Measurements from ENCODE around the gene TMEM273. TPM values are rescaled to one million over a fixed set of nuclear protein-coding genes. Genes with fewer than 3 reads are reported as not detected.
A peak's percentile ranks its signal among the peaks of the same experiment; 100 is the strongest.

The TMEM273 gene, protein sequence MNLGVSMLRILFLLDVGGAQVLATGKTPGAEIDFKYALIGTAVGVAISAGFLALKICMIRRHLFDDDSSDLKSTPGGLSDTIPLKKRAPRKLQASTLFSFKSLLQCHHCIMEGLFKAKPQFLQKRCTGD
- total RNA-seq (ENCODE audit: insufficient read depth, low replicate concordance) = 1.4 TPM

DNA sequence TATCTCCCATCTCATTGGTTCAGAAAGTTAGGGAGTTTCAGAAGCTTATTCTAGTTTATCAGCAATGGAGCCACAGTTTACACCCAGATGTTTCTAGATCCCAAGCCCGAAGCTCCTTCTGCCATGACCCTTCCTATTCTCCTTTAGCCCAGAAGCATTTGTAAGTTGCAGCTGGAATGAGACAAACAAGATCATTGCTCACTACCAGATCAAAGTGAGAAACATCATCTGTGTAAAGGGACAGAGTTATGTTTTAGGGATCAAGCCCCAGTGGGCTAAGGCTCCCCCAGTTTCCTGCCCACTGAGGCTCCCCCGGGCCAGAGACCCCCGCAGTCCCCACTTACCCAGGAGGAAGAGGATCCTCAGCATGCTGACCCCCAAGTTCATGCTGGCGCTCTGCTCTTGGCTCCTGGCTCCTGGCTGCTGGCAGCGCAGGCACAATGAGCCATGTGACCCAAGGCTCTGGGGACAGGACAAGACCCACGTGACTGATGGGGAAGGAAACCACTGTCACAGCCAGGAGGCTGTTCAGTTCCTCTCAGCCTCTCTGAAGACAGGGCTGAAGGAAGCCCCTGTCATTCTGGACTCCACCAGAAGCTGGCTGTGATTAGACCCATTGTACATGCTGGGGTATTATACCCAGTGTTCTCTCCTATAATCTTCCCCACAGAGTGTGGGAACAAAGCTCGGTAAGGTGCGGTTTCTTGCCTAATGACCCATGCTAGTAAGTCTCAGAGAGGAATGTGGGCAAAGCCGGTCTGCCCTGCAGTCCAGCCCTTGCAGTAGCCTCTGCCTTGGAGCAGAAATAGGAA is at the start of gene TMEM273:
TSS of gene TMEM273 (minus strand) at position 442 of the 812 bp plus-strand sequence. CDS start at position 387, 55 bp downstream.
- DNase-seq (ENCODE audit: low spot score) = peak; percentile 42

DNA sequence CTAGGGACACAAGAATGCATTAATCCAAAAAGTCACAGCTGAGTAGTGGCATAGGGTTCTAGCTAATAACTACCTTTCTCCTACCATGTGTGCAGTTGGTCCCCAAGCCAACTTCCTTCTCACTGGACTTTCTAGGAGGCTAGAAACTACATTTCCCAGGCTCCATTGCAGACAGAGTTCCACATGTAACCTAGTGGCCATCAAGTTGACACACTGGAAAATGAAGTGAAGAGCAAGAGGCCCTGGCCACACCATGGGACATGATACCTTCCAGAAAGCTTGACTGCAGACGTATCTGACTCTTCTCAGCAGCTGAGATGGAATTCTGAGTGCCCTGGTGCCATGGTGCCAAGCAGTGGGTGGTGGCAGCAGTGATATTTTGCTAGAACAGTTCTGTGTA is 49.8 kb upstream of the TMEM273 start:
- no peak for DNase-seq (ENCODE audit: low spot score)

DNA sequence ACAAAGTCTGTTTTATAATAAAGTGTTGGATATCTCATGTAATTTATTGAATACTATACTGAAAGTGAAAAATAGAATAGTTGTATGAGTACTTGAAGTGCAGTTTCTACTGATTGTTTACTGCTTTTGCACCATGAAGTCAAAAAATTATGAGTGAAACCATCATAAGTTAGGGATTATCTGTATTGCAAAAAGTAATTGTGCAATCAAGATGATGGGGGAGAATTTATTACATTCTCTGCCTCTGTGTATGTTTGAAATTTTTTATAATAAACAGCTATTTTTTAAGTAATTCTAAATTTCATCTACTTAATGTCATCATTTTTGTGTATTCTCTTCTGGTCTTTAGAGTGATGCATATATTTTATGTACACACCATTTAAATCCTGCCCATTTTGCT is 47.2 kb upstream of the TMEM273 start:
- DNase-seq (ENCODE audit: low spot score) = no peak

DNA sequence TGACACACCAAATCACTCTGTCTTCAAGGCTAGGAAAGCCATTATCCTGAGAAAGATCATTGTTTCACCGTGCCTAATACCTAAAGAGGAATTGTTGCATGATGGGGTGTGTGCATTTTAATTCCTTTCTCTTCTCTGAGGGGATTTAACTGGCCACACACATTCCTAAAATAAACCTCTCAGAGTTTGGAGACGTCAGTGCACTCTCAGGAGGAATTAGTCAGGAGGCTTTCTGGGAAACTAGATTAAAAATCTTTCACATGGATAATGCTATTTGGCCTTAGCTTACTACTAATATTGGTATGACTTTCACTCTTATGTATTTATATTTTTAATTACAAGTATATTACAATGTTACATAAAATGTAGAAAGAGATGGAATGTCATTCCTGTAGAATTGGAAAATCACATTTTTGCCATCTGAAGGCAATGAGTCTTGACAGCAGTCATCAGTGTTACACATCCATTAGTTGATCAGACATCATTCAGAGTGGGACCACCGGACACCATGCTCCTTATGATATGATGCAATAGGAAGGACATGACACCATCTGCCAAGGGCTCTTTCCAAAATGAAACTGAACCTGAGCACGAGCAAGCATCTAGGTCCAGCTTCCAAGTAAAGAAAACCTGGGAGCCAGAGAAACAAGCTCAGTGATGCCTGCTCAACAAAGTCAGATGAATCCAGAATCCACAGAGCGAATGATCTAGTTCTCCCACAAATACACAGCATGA is 43.1 kb upstream of the TMEM273 start:
- no peak for DNase-seq (ENCODE audit: low spot score)

DNA sequence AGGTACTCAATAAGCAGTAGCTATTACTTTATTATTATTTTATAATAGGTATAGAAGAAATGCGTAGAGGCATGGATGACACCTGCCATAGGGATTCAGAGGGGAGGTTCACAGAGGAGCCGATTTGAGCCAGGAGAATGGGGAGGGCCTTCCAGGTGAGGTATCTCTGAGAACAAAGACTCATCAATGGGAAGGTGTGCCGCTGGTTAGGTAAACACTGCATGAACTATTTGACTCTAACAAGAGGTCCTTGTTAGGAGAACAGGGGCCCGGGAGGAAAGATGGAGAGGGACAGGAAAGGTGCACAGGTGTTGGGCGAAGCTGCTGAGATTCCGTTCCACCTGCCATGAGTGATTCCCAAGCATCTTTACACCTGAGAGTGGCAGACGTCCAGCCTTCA is 41.8 kb upstream of the TMEM273 start:
- DNase-seq (ENCODE audit: low spot score) = no peak

DNA sequence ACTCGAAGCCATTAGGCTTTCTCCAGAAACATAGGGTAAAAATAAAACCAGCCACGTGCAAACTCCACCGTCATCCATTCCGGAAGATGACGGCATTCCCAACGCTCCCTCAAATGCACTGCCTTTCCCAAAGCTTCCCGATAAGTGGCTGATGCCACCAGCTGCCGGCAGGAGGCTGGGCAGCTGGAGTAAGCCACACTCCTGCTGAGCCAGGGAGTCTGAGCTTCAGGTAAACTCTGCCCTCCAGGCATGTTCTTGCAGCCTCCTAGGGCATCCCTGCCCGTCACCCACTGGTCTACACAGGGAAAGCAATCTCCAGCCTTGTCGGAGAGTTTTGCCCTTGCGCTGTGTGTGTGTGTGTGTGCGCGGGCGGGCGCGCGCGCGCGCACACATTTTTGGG is 40.5 kb upstream of the TMEM273 start:
- DNase-seq (ENCODE audit: low spot score) = no peak

DNA sequence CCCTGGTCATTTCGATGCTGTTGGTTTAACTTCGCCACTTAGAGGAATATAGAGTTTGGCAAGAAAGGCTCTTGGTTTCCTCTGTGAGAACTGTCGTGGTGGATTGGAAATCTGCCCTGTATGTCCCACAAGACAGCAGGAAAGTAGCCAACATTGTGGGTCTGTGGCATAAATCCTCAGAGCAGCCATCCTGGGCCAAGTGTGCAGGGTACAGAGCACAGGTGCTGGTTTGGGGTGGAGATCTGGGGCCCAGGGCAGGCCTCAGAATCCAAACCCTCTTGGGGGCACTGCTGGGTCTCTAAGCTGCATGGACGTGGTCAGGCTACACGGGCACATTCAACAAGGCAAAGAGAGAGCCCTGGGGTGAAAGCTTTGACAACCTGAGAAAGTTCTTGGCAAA is 39.2 kb upstream of the TMEM273 start:
- DNase-seq (ENCODE audit: low spot score) = no peak

DNA sequence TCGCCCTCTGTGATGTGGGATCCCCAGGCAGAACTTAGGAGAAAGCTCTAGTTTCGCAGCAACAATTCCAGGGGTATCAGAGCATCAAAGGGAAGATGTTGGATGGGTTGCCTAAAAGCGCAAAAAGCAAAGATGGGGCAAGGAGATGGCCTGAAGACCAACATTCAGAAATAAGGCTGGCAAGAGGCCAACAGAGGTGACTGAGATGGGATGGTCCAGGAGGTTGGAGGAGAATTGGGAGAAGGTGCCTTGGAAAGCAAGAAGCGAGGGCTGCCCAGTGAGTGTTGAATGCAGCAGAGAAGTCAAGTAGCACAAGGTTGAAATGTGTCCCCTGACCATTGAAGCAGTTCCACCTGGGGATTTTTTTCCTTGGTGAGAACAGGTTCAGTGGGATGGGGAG is 38.4 kb upstream of the TMEM273 start:
- DNase-seq (ENCODE audit: low spot score) = no peak

DNA sequence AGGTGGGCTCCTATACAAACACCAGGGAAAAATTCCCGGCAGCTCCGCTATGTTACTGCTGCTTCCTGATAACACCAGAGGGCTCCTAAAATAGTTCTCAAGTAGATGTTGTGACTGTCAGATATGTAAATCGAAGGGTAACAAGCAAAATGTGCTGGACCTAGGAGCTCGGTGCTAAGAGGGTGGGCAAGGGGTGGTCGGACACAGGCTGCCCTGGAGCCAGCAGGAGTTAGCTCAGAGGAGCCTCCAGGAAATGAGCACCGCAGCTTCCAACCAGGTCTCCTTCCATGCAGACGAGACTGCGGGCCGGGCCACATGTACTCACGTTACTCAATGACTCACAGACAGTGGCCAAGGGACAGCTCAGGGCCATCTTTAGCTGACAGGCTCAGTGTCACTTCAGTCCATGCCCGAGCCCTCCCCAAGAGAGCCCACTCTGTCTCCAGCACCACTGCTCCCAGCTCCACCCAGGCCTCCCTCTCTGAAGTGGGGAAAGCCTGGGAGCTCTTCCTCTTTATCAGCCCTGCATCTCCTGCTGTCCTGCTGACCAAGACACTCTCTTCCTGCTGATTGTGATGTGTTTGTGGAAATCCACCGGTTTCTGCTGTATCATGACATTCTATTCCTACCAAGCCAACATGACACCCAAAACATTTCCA is 37.2 kb upstream of the TMEM273 start:
- DNase-seq (ENCODE audit: low spot score) = no peak

DNA sequence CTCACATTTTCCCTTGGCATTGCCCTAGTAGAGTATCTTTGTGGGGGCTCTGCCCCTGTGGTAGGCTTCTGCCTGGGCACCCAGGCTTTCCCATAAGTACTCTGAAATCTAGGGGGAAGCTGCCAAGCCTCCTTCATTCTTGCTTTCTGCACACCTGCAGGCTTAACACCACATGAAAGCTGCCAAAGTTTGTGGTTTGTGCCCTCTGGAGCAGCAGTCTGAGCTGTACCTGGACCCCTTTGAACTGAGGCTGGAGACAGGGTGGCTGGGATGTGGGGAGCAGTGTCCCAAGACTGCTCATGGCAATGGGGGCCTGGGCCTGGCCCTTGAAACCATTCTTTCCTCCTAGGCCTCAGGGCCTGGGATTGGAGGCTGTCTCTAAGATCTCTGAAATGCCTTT is 35.0 kb upstream of the TMEM273 start:
- DNase-seq (ENCODE audit: low spot score) = no peak

DNA sequence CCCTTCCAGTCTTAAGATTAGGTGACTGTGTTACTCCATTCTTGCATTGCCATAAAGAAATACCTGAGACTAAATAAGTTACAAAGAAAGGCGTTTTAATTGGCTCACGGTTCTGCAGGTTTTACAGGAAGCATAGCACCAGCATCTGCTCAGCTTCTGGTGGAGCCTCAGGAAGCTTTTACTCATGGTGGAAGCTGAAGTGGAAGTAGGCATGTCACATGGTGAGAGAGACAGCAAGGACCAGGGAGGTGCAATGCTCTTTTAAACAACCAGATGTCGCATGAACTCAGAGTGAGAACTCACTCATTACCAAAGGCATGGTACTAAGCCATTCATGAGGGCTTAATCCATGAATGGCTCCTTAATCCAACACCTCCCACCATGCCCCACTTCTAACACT is 34.0 kb upstream of the TMEM273 start:
- no peak for DNase-seq (ENCODE audit: low spot score)

DNA sequence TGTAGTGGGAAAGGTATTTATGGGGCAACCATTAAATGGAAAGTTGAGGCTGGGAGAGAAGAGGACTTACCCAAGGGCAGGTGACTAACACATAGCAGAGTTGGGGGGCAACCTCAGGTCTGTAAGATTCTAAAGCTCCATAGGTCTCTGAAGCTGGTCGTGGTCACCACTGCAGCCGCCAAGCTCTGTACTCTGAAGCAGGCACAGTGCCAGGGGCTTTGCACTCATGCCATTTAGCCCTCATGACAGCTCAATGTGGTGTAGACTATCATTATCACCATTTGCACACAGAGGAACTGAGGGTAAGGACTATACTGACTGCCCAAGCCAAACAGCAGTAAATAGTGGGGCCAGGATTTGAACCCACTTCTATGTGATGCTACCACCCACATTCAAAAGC is 32.5 kb upstream of the TMEM273 start:
- no peak for DNase-seq (ENCODE audit: low spot score)

DNA sequence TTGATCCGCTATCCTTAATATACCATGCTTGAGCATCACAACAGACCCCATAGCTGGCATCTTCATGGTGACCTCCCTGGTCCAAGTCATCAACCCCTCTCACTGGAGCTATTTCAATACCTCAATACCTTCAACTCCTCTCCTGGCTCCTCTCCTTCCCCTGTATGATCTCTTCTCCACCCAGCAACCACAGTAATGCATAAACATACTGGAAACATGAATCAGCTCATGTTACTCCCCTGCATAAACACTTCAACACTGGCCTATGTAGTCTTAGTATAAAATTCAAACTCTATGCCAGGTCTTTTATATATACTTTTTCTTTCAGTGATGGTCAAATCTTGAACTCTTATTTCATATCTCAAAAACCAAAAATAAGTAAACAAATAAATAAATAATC is 31.8 kb upstream of the TMEM273 start:
- DNase-seq (ENCODE audit: low spot score) = no peak

DNA sequence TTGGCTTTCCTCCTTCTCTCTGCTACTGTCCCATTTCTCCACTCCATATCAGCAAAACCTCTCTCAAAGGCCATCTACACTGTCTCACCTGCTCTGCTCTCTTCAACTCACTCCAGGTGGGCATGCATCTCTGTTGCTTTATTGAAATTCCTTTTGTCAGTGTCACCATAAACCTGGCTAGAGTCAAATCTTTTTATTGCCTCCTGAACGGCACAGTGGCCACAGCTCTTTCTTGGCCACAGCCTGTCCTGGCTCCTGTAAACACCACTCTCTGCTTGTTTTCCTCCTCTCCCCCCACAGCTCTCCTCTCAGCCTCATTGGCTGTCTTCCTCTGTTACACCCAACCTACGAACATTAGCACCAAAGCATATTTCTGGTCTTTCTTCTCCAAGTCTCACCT is 31.1 kb upstream of the TMEM273 start:
- DNase-seq (ENCODE audit: low spot score) = no peak

DNA sequence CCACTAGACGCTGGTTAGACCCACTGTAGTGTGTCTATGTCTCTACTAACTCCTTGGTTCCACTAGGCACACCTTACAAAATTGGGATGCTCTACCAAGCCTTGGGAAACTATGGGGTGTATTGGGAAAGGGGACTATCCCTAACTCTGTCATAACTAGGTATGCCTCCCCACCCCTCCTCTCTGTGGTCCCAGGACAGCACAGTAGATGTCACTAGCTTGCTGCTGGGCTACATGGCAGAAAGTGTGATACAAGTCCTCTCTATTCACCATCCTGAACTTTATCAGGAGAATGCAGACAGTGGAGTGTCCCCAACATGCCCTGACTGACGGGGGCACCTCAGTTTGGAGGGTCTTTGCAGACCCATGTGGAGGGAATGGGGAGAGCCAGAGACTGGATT is 30.3 kb upstream of the TMEM273 start:
- DNase-seq (ENCODE audit: low spot score) = no peak

DNA sequence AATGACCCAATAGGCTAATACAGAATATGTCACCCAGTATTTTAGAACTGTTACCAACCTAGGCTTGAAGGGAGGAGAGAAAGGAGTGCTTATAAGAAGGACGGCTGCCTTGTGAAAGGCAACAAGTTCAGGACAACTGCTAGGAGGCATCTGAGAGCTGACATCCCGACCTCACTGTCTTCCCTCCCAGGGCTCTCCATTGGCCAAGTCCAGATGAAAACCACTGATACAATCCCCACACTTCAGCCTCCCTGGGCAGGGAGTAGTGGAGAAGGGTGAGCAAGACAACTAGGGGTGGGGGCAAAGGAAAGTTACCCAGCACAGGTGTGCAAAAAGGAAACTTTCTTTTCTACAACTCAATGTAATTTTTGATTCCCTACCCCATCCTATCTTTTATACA is 29.5 kb upstream of the TMEM273 start:
- no peak for DNase-seq (ENCODE audit: low spot score)

DNA sequence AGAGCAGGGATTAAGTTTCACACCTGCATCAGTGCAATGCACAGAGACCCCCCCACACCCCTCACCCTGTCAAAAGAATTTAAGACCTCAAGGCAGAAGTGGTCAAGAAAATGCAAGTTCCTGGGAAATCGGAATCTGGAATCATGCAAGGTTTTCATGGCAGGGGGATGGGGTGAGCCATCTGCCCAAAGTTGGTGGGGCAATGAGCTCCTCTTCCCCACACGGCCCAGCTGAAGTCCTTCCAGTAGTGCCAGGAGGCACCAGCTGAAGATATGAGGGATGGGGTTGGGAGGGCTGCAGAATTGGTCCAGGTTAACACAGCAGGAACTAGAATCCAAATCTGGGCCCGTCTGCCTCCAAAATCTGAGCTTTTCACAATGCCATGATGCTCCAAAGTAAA is 25.0 kb upstream of the TMEM273 start:
- no peak for DNase-seq (ENCODE audit: low spot score)

DNA sequence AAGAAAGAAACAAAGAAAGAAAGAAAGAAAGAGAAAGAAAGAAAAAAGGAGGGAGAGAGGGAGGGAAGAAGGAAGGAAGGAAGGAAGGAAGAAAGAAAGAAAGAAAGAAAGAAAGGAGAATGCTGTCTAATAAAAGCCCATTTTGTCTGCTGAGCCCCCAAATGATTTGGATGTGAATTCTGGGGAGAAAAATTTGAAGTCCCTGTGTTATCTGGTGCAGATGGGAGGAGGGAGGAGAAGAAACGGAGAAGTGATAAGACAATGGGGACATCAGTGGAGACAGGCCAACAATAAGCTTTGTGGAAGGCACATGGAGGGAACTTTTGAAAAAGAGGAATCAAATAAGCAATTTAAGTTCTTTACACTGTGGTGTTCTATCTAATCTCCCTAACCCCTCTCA is 24.6 kb upstream of the TMEM273 start:
- no peak for DNase-seq (ENCODE audit: low spot score)

DNA sequence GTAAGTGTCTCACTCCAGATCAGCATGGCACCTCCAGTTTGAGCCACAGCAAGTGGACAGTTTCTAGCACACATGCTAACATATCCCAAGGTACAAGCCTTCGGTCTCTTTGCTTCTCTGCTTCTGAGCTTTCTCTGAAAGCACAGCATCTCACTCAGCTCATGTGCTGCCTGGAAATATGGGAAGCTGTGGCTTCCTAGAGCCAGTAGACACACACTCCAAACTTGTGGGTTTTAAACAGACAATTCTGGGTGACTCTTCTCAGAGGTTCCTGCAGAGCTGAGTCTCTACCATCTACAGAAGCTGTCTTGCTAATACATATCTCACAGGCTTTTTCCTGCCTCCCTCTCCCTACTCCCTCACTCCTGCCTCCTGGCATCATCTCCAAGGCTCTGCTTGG is 23.9 kb upstream of the TMEM273 start:
- peak; percentile 1 for DNase-seq (ENCODE audit: low spot score)

DNA sequence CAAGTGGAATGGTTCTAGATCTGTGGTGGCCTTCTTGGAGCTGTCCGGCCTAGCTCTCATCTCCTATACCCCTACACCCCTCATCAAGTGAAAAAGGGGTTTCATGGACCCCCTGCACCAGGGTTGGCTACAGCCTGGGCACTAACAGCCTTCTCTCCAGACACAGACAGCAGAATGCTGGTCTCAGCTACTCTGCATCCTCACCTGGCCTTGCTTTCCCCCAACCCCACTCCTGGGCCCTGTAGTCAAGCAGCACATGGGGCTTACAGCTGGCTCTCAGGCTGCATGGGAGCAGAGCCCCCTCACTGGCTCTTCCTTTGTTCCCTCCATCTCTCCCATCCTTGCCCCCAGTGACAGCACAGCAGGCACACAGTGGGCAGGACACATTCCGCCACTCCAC is 20.8 kb upstream of the TMEM273 start:
- DNase-seq (ENCODE audit: low spot score) = no peak

DNA sequence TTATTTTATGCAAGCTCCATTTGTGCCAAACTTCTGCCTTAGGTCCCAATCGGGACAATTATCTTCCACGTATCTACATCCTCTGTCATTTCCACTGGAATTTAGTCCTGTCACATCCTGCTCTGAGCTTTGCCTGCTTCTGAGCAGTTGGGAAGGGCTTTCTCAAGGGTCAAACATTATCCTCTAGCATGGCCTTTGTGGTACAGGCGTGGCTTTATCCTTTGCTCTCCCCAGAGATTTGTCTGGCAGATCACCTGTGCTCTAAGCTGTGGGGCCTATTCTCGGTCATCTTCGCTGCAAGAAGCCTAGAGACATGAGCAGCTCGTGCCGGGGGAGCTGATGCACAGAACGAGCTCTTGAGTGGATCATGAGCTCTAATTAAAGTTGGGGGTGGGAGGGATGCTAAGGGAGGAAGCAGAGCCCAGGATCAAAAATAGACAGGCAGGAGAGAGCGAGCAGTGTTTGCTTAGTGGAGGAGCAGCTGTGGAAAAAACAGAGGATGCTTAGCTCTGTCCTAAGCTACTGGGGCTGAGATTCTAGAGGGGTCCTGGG is 19.8 kb upstream of the TMEM273 start:
- no peak for DNase-seq (ENCODE audit: low spot score)

DNA sequence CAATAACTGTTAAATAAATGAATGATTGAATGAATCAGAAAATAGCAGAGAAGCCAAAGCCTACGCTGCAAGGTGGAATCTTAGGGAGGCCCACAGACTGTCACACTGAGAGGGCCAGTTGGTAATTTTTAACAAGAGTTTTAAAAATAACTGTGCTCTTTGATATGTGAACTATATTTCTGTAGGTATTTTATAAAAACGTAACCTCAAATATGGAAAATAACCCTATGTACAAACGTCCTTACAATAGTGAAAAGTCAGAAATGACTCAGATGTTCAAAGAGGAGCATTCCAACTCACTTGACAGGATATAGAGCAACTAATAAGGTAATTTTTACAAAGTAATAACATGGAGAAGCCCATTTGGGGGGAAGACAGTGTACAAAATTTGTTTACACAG is 18.9 kb upstream of the TMEM273 start:
- no peak for DNase-seq (ENCODE audit: low spot score)
